Bronchial epithelial cell (primary cell): ENCODE data around the gene PCCA. TPM values are rescaled to one million over a fixed set of nuclear protein-coding genes. Genes with fewer than 3 reads are reported as not detected.
"Not testable (repeated sequence)": the region's sequence is repeated elsewhere in the genome, so short reads cannot be mapped to it uniquely, and the experiment has no call there.

Experiments used
- DNase-seq: peaks from one replicate; pipeline ENCODE4 v3.0.0-alpha.2; 2010; ENCODE audit warnings: low read depth
- FAIRE-seq: peaks from 2 replicates; lab custom pipeline; 2011; peaks lifted over from hg19 to GRCh38; lab: Jason Lieb, UNC
- H3K27me3 ChIP-seq: 2 replicates; pipeline ENCODE4 v1.5.1; 2011; ENCODE audit warnings: low read length; ENCODE audit not compliant: control insufficient read depth, insufficient read depth
- H3K36me3 ChIP-seq: 2 replicates; pipeline ENCODE4 v1.5.1; 2011; ENCODE audit warnings: low read length; ENCODE audit not compliant: control insufficient read depth, insufficient read depth
- H3K4me3 ChIP-seq: 2 replicates; pipeline ENCODE4 v1.5.1; 2011; ENCODE audit warnings: mild to moderate bottlenecking, low read depth, low read length, control low read depth
- CTCF ChIP-seq: IDR thresholded peaks from 2 replicates; pipeline ENCODE4 v1.5.1; 2011; ENCODE audit warnings: mild to moderate bottlenecking, moderate library complexity, low read length, control low read depth, inconsistent platforms; ENCODE audit not compliant: insufficient read depth, severe bottlenecking
- total RNA-seq: library from RNA; depleted of rRNA; stranded (reverse); fragments of >200 nt; gene quantifications from 2 replicates; pipeline ENCODE4 v1.2.1, GENCODE V29; 2014

PCCA gene
- total RNA-seq, 1 donor from 2014 or later = 27.1 TPM

- Histone ChIP-seq H3K36me3 (no peaks in the 10 kb centered on the region), H3K4me3 (no peak overlapping the region), H3K27me3 (no peaks in the 10 kb centered on the region)
- no peak for FAIRE-seq
- TF ChIP-seq CTCF = no peak
- DNase-seq = no peak
Measured at GRCh38 chr13:100138859-100139491, 50.1 kb downstream of the PCCA start.

DNA sequence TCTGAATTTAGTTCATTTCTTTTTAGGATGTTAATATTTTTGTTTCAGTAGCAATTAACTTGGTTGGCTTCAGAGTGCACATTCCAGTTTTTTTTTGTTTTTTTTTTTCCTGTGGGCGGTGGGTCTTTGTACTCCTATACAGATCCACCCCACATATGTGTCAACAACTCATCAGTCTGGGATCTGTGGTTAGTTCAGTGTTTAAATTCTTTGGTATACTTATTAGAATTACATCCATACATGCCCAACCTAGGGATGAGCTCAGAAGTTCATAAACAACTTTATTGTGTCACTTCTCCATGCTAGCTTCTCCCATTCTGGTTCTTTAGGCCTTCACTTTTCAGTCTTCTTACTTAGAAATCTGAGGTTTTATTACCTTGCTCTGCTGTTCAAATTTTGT lies 50.9 kb downstream of the PCCA start:
- DNase-seq (no peak), FAIRE-seq (no peak)
- H3K4me3 ChIP-seq = no peak overlapping the region
- no peaks in the 10 kb centered on the region for H3K27me3 ChIP-seq
- no peak for TF ChIP-seq CTCF
- H3K36me3 ChIP-seq = no peaks in the 10 kb centered on the region

DNA sequence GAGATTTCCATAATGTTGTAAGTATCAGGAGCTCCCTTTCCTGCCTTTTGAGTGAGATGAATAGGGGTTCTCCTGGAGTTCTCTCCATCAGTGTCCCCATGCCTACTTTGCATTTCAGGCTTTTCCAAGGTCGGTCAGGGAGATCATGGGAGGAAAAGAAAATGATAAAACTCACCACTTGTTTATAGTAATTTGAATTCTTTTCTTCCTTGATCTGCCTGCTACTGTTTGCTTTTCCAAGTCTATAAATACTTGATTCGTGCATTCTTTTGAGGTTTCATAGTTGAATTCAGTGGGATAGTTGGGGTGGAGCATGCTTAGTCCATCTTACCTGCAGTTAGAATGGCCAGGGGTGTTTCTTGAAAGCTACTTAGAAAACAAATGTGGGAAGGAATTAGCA lies 51.5 kb downstream of the PCCA start:
- no peak for FAIRE-seq
- TF ChIP-seq CTCF = no peak
- Histone ChIP-seq H3K27me3 (no peaks in the 10 kb centered on the region), H3K36me3 (no peaks in the 10 kb centered on the region), H3K4me3 (no peak overlapping the region)
- DNase-seq = no peak

- not testable (repeated sequence) for FAIRE-seq, H3K4me3 ChIP-seq, DNase-seq, H3K27me3 ChIP-seq, H3K36me3 ChIP-seq
Measured at GRCh38 chr13:100141461-100141961, 52.6 kb downstream of the PCCA start.

DNA sequence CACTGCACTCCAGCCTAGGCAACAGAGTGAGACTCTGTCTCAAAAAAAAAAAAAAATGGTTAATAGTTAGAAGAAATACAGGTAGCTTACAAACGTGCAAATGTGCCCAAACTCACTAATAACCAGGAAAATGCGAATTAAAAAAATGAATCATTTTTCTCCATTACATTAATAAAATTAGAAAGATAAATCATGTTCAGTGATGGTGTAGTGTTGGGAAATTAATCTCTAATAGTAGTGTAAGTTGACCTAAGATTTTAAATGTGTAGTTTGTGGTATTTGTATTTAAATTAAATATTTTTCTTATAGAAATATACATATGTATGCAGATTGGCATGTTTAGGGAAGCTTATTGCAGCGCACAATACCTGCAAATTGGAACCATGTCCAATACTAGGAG lies 57.6 kb downstream of the PCCA start:
- DNase-seq (no peak), FAIRE-seq (no peak)
- no peak for TF ChIP-seq CTCF
- no peaks in the 10 kb centered on the region for H3K36me3 ChIP-seq
- H3K4me3 ChIP-seq = no peak overlapping the region
- no peaks in the 10 kb centered on the region for H3K27me3 ChIP-seq

GRCh38 chr13:100147825-100148224 lies 58.9 kb downstream of the PCCA start:
- Histone ChIP-seq H3K36me3 (no peaks in the 10 kb centered on the region), H3K27me3 (no peaks in the 10 kb centered on the region), H3K4me3 (no peak overlapping the region)
- no peak for TF ChIP-seq CTCF
- no peak for FAIRE-seq
- no peak for DNase-seq
